GM12878 (cell line): ENCODE results near the gene GSTM4. TPM values are rescaled to one million over a fixed set of nuclear protein-coding genes. Genes with fewer than 3 reads are reported as not detected.
A peak's percentile ranks its signal among the peaks of the same experiment; 100 is the strongest.

Source experiments
- ATAC-seq: fragments of 200-7000 bp; cut with Tn5 transposase; 3 replicates; pipeline ENCODE4 v1.9.1; 2020; ENCODE audit warnings: mild to moderate bottlenecking, moderate library complexity
- BruUV-seq: library from RNA; stranded (reverse); fragments of 400-500 nt; replicated peaks from 2 replicates; lab custom pipeline; 2021; lab: Mats Ljungman, UMichigan
- CTCF ChIA-PET: fragments of 300-600 bp; sonication (Branson Sonifier 250); formaldehyde crosslinking; extraction: SDS; loops from one replicate; lab custom pipeline; 2021; ENCODE audit warnings: inconsistent platforms; lab: Yijun Ruan, JAX
- POLR2A ChIA-PET: fragments of 350-600 bp; formaldehyde crosslinking; extraction: SDS; loops from one replicate; lab custom pipeline; 2021; ENCODE audit warnings: inconsistent platforms; lab: Charles Lee
- RAD21 ChIA-PET: fragments of 300-600 bp; sonication (Branson Sonifier 250); formaldehyde crosslinking; loops from one replicate; lab custom pipeline; 2023; ENCODE audit warnings: antibody characterized with exemption; ENCODE audit not compliant: unreplicated experiment; lab: Charles Lee
- SMC1A ChIA-PET: fragments of 300-600 bp; sonication (Branson Sonifier 250); formaldehyde crosslinking; loops from one replicate; lab custom pipeline; 2023; ENCODE audit not compliant: unreplicated experiment, uncharacterized antibody; lab: Charles Lee
- DNase-seq: peaks from one replicate; pipeline ENCODE4 v3.0.0-alpha.2; 2011; ENCODE audit warnings: low read depth, low spot score
- FAIRE-seq: peaks from 3 replicates; lab custom pipeline; 2011; peaks lifted over from hg19 to GRCh38; lab: Jason Lieb, UNC
- H2AFZ ChIP-seq: 2 replicates; pipeline ENCODE4 v1.6.0; 2011; ENCODE audit warnings: low read depth, low read length, control low read depth; ENCODE audit not compliant: control insufficient read depth
- H3K27ac ChIP-seq: 2 replicates; pipeline ENCODE4 v1.5.1; 2011; ENCODE audit warnings: control low read depth; ENCODE audit not compliant: control insufficient read depth, insufficient read depth
- H3K27me3 ChIP-seq, 2 experiments: replicated peaks in 1 of 2; 2 replicates each; pipeline versions ENCODE4 v1.6.0 to v1.6.1; 2011; ENCODE audit warnings: low read length in 1 of 2; ENCODE audit not compliant: control insufficient read depth in 2 of 2, insufficient read depth in 2 of 2
- H3K36me3 ChIP-seq, 2 experiments: 2 replicates each; pipeline ENCODE4 v1.5.1; 2011; ENCODE audit warnings: low read length in 1 of 2; ENCODE audit not compliant: control insufficient read depth in 2 of 2, insufficient read depth in 2 of 2
- H3K4me1 ChIP-seq: 2 replicates; pipeline ENCODE4 v1.6.1; 2011; ENCODE audit warnings: mild to moderate bottlenecking, low read length, moderate library complexity, mixed read lengths; ENCODE audit not compliant: control insufficient read depth, insufficient read depth
- H3K4me2 ChIP-seq: 2 replicates; pipeline ENCODE4 v1.6.0; 2011; ENCODE audit warnings: control low read depth; ENCODE audit not compliant: control insufficient read depth, insufficient read depth
- H3K4me3 ChIP-seq: fragments of 200-600 bp; sonication (generic); 2 replicates; pipeline ENCODE4 v1.5.1; 2016
- H3K79me2 ChIP-seq: 2 replicates; pipeline ENCODE4 v1.6.0; 2011; ENCODE audit warnings: low read length; ENCODE audit not compliant: control insufficient read depth, insufficient read depth
- H3K9ac ChIP-seq: 2 replicates; pipeline ENCODE4 v1.8.0; 2011; ENCODE audit warnings: low read length, control low read depth, mixed read lengths; ENCODE audit not compliant: control insufficient read depth, insufficient read depth
- H3K9me3 ChIP-seq: replicated peaks from 3 replicates; pipeline ENCODE4 v1.5.1; 2011; ENCODE audit warnings: mild to moderate bottlenecking, low read length; ENCODE audit not compliant: control insufficient read depth, insufficient read depth
- H4K20me1 ChIP-seq: 2 replicates; pipeline ENCODE4 v1.6.0; 2011; ENCODE audit not compliant: control insufficient read depth, insufficient read depth
- BRCA1 ChIP-seq: IDR thresholded peaks from 2 replicates; pipeline ENCODE4 v1.6.1; 2011; ENCODE audit warnings: low read depth, low read length, improper control_type of control experiment
- HCFC1 ChIP-seq: fragments of 150-350 bp; IDR thresholded peaks from 2 replicates; pipeline ENCODE4 v1.6.1; 2014; ENCODE audit warnings: low read length
- HDAC2 ChIP-seq: fragments of 200-600 bp; sonication (generic); IDR thresholded peaks from 2 replicates; pipeline ENCODE4 v1.6.1; 2017
- NR2C1 ChIP-seq: fragments of 450-650 bp; IDR thresholded peaks from 2 replicates; pipeline ENCODE4 v1.6.1; 2017; ENCODE audit warnings: antibody characterized with exemption, mild to moderate bottlenecking, moderate library complexity
- POLR2AphosphoS2 ChIP-seq: IDR thresholded peaks from 2 replicates; pipeline ENCODE4 v1.6.1; 2011; ENCODE audit warnings: low read depth, mild to moderate bottlenecking, low read length, improper control_type of control experiment, moderate library complexity
- RUNX3 ChIP-seq: IDR thresholded peaks from 2 replicates; pipeline ENCODE4 v1.6.1; 2012; ENCODE audit warnings: low read length, inconsistent platforms
- SIX5 ChIP-seq: IDR thresholded peaks from 2 replicates; pipeline ENCODE4 v1.6.1; 2011; ENCODE audit warnings: mild to moderate bottlenecking, low read depth, low read length, moderate library complexity; ENCODE audit not compliant: severe bottlenecking
- TARDBP ChIP-seq: IDR thresholded peaks from 2 replicates; pipeline ENCODE4 v1.6.1; 2016; ENCODE audit warnings: borderline replicate concordance
- WGBS: methylation state at CpG from one replicate; pipeline ENCODE4 v1.1.6; 2016; ENCODE audit warnings: low lambda C conversion rate; ENCODE audit not compliant: insufficient replicate concordance, insufficient coverage; ENCODE audit errors: missing lambda C conversion rate; 5-methylcytosine and 5-hydroxymethylcytosine counted together
- in situ Hi-C: fragments of 300-500 bp; cut with MboI; formaldehyde crosslinking; loops from 9 replicates; pipeline ENCODE4 v1.14.3; 2018; ENCODE audit warnings: mixed read lengths
- intact Hi-C: fragments of 100-400 bp; cut with micrococcal nuclease; formaldehyde crosslinking; loops from one replicate; pipeline ENCODE4 v1.14.2; 2022; ENCODE audit not compliant: unreplicated experiment
- polyA plus RNA-seq, 11 experiments: library from polyadenylated mRNA; depleted of rRNA in 4 of 11; unstranded in 6 of 11; stranded (reverse) in 5 of 11; fragments of >200 nt; fragmentation: Nextera tagmentation in 4 of 11; fragmentation: Illumina TruSeq in 1 of 11; extraction: Ambion mirVana in 4 of 11; extraction: Trizol in 1 of 11; gene quantifications; 1 replicate in 1 of 11; 2 replicates in 10 of 11; pipeline versions ENCODE4 v1.2.1 to v1.2.3, GENCODE V29; 2011 to 2016; ENCODE audit warnings: inconsistent platforms in 2 of 11, missing spikeins in 2 of 11, low read depth in 1 of 11
- total RNA-seq, 4 experiments: library from RNA; depleted of rRNA in 3 of 4; stranded (reverse); fragments of >200 nt in 3 of 4; fragmentation: Illumina TruSeq in 1 of 4; extraction: Trizol in 1 of 4; gene quantifications; 2 replicates each; pipeline versions ENCODE4 v1.2.1 to v1.2.3, GENCODE V29; 2013 to 2021
- TF ChIP-seq, protein P1 (sequence below): fragments of 450-650 bp; IDR thresholded peaks from 2 replicates; pipeline ENCODE4 v1.6.1; 2014; ENCODE audit warnings: mild to moderate bottlenecking

The GSTM4 gene
- total and polyA plus RNA-seq, 10 of the 15 experiments (the other 5 are each of a cell fraction or from before 2014, with no cell fraction given) = 14.3 to 37.2 (median 23.0) TPM

DNA sequence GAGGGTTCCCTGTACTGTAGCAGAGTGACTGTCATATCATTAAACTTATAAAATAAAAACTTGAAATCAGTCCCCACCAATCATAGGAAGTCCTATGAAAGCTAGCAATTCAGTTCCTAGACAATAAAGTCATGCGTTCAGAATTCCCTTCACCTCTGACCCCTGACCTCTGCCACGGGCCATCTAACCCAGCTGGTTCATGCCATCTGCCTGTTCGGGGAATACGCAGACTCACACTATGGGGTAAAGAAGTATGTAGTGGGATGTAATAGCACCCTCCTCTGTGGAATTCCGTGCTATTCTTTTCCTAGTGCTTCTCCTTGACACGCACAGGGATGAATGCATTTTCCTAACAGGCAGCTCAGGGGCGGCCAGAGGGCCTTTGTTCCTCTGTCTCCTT is 2.1 kb downstream of the GSTM4 start:
- H3K4me1 ChIP-seq = 0 out of 2 replicates have a peak, but pooled peaks cover 4% of the 10 kb centered on the region
- TF ChIP-seq BRCA1 = no peak
- no peak for TF ChIP-seq HCFC1
- TF ChIP-seq NR2C1 = peak; percentile 34; the same call in 1 of the 2 replicates
- ChIA-PET CTCF (interaction anchor here (0.8 to 10.8 kb wide), 6 partner anchors 8 to 326 kb away, joined by 3 to 299 read pairs (median 4); partner anchors contain the start of genes AHCYL1 and GSTM2), SMC1A (interaction anchor here (1.2 to 3.4 kb wide), 3 partner anchors 13 to 116 kb away, joined by 3 to 13 read pairs (median 4); no protein-coding TSS in a partner anchor), POLR2A (no interaction called here), RAD21 (no interaction called here)
- ATAC-seq = no peak
- no peak overlapping the region for H3K27ac ChIP-seq
- H3K4me2 ChIP-seq = no peak overlapping the region
- intact Hi-C loops (loop anchor here (5.0 kb wide), 1 partner anchor 324 kb away; the partner anchor contains the start of gene AHCYL1), in situ Hi-C loops (no loop called here)
- BruUV-seq = TSS peak; percentile 48
- WGBS = 84% methylated on average over 7 of the region's 7 CpGs
- H3K36me3 ChIP-seq = no peaks in the 10 kb centered on the region; a peak in 1 of 4 replicates
- no peaks in the 10 kb centered on the region for H3K27me3 ChIP-seq
- no peak overlapping the region for H2AFZ ChIP-seq
- no peaks in the 10 kb centered on the region; the same call in 1 of the 2 replicates for H3K79me2 ChIP-seq
- H4K20me1 ChIP-seq = no peaks in the 10 kb centered on the region
- DNase-seq = no peak
- FAIRE-seq = no peak
- H3K9me3 ChIP-seq = no peaks in the 10 kb centered on the region
- no peak overlapping the region for H3K9ac ChIP-seq
- no peak overlapping the region for H3K4me3 ChIP-seq

DNA sequence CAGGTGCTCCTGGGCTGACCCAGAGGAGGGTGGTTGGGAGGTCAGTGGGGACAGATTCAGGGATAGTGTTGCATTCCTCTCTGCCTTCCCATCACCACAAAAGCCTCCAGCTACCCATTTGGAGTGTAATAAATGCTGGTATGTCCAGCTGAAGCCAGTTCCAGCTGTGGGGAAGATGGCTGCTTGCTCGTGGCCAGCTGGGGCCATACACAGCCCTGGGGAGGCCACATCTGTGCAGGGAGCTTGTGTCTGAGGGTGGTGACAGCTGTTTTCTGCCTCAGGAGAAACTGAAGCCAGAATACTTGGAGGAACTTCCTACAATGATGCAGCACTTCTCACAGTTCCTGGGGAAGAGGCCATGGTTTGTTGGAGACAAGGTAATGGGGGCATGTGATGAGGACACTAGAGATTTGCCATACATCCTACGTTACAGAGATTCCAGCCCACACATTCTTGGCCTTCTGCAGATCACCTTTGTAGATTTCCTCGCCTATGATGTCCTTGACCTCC is 2.7 kb downstream of the GSTM4 start:
- POLR2A ChIA-PET = no interaction called here
- no peak overlapping the region for H3K4me3 ChIP-seq
- RAD21 ChIA-PET = no interaction called here
- no peaks in the 10 kb centered on the region; a peak in 1 of 4 replicates for H3K36me3 ChIP-seq
- ATAC-seq = no peak
- no peak overlapping the region for H2AFZ ChIP-seq
- no peaks in the 10 kb centered on the region; the same call in 1 of the 2 replicates for H3K79me2 ChIP-seq
- no peak overlapping the region for H3K27ac ChIP-seq
- intact Hi-C loops (loop anchor here (5.0 kb wide), 1 partner anchor 324 kb away; the partner anchor contains the start of gene AHCYL1), in situ Hi-C loops (no loop called here)
- 0 out of 2 replicates have a peak, but pooled peaks cover 4% of the 10 kb centered on the region for H3K4me1 ChIP-seq
- 56% methylated on average over 3 of the region's 3 CpGs for WGBS
- no peak for FAIRE-seq
- SMC1A ChIA-PET = no interaction called here
- H4K20me1 ChIP-seq = no peaks in the 10 kb centered on the region
- H3K27me3 ChIP-seq = no peaks in the 10 kb centered on the region
- no peak for DNase-seq
- no peak overlapping the region for H3K9ac ChIP-seq
- no peaks in the 10 kb centered on the region for H3K9me3 ChIP-seq
- TF ChIP-seq, protein P1, sequence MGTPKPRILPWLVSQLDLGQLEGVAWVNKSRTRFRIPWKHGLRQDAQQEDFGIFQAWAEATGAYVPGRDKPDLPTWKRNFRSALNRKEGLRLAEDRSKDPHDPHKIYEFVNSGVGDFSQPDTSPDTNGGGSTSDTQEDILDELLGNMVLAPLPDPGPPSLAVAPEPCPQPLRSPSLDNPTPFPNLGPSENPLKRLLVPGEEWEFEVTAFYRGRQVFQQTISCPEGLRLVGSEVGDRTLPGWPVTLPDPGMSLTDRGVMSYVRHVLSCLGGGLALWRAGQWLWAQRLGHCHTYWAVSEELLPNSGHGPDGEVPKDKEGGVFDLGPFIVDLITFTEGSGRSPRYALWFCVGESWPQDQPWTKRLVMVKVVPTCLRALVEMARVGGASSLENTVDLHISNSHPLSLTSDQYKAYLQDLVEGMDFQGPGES = no peak
- no peak for TF ChIP-seq SIX5
- no peak for TF ChIP-seq HDAC2
- TF ChIP-seq RUNX3 = no peak
- TF ChIP-seq HCFC1 = no peak
- TF ChIP-seq TARDBP = no peak
- no peak for TF ChIP-seq POLR2AphosphoS2
- no TSS peak for BruUV-seq
- CTCF ChIA-PET = interaction anchor here (0.8 to 10.8 kb wide), 6 partner anchors 9 to 326 kb away, joined by 3 to 299 read pairs (median 4); partner anchors contain the start of genes AHCYL1 and GSTM2
- H3K4me2 ChIP-seq = no peak overlapping the region
